ENCODE results near the gene RAB28. TPM values are rescaled to one million over a fixed set of nuclear protein-coding genes. Genes with fewer than 3 reads are reported as not detected.

Gene RAB28
- total RNA-seq, 1 donor from 2014 or later, result 16.2 TPM

GRCh38 chr4:13344216-13344615, 139.9 kb downstream of the RAB28 start:
- Mint-ChIP-seq H3K27me3 (ENCODE audit: unreplicated experiment) (no peaks in the 10 kb centered on the region), H3K4me3 (ENCODE audit: unreplicated experiment) (no peak overlapping the region), H3K27ac (ENCODE audit: unreplicated experiment) (no peak overlapping the region), H3K9me3 (ENCODE audit: unreplicated experiment) (no peaks in the 10 kb centered on the region), H3K4me1 (ENCODE audit: unreplicated experiment) (no peaks in the 10 kb centered on the region), H3K36me3 (ENCODE audit: unreplicated experiment) (no peaks in the 10 kb centered on the region)
- DNase-seq (ENCODE audit: extremely low spot score, unreplicated experiment), result no peak
- TF ChIP-seq CTCF (IDR thresholded peaks at IDR 0.05), result no peak

GRCh38 chr4:13340672-13341071, 143.5 kb downstream of the RAB28 start:
- Mint-ChIP-seq H3K36me3 (ENCODE audit: unreplicated experiment) (no peaks in the 10 kb centered on the region), H3K4me1 (ENCODE audit: unreplicated experiment) (no peaks in the 10 kb centered on the region), H3K9me3 (ENCODE audit: unreplicated experiment) (peaks cover 8% of the 10 kb centered on the region), H3K27ac (ENCODE audit: unreplicated experiment) (no peak overlapping the region), H3K4me3 (ENCODE audit: unreplicated experiment) (no peak overlapping the region), H3K27me3 (ENCODE audit: unreplicated experiment) (no peaks in the 10 kb centered on the region)
- no peak for TF ChIP-seq CTCF (IDR thresholded peaks at IDR 0.05)
- no peak for DNase-seq (ENCODE audit: extremely low spot score, unreplicated experiment)

DNA sequence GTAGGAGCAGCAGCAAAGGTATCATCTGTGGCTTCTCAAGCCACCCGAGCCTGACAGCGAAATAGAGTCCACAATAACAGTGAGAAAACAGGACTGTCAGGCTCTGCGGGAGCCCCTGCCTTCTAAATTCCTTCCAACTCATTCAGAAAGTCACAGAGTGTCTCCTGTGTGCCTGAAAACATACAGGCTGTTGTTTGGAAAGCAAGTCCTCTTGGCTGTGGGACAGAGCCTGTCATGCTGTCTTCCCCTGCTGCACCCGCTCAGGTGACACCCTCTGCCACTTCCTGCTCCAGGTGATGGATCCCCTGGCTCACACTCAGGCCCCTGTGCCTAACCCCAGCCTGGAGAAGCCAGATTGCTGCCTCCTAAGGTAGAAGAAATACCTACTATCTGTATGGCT, 152.3 kb downstream of the RAB28 start:
- H3K4me3 Mint-ChIP-seq (ENCODE audit: unreplicated experiment), result no peak overlapping the region
- H3K27ac Mint-ChIP-seq (ENCODE audit: unreplicated experiment), result no peak overlapping the region
- H3K36me3 Mint-ChIP-seq (ENCODE audit: unreplicated experiment), result no peaks in the 10 kb centered on the region
- H3K9me3 Mint-ChIP-seq (ENCODE audit: unreplicated experiment), result peaks cover 2% of the 10 kb centered on the region
- H3K27me3 Mint-ChIP-seq (ENCODE audit: unreplicated experiment), result no peaks in the 10 kb centered on the region
- H3K4me1 Mint-ChIP-seq (ENCODE audit: unreplicated experiment), result no peaks in the 10 kb centered on the region
- no peak for TF ChIP-seq CTCF (IDR thresholded peaks at IDR 0.05)
- DNase-seq (ENCODE audit: extremely low spot score, unreplicated experiment), result no peak

GRCh38 chr4:13329963-13330362, 154.2 kb downstream of the RAB28 start:
- Mint-ChIP-seq H3K27ac (ENCODE audit: unreplicated experiment) (no peak overlapping the region), H3K27me3 (ENCODE audit: unreplicated experiment) (no peaks in the 10 kb centered on the region), H3K36me3 (ENCODE audit: unreplicated experiment) (no peaks in the 10 kb centered on the region), H3K4me3 (ENCODE audit: unreplicated experiment) (no peak overlapping the region), H3K9me3 (ENCODE audit: unreplicated experiment) (no peaks in the 10 kb centered on the region), H3K4me1 (ENCODE audit: unreplicated experiment) (no peaks in the 10 kb centered on the region)
- TF ChIP-seq CTCF (IDR thresholded peaks at IDR 0.05), result no peak
- DNase-seq (ENCODE audit: extremely low spot score, unreplicated experiment), result no peak

- no peak for DNase-seq (ENCODE audit: extremely low spot score, unreplicated experiment)
These were observed 154.7 kb downstream of the RAB28 start for GRCh38 chr4:13329340-13329850.

More at GRCh38 chr4:13329340-13329850, 154.7 kb downstream of the RAB28 start:
- no peak overlapping the region for H3K27ac Mint-ChIP-seq (ENCODE audit: unreplicated experiment)
- H3K4me1 Mint-ChIP-seq (ENCODE audit: unreplicated experiment), result no peaks in the 10 kb centered on the region
- H3K36me3 Mint-ChIP-seq (ENCODE audit: unreplicated experiment), result no peaks in the 10 kb centered on the region
- no peaks in the 10 kb centered on the region for H3K9me3 Mint-ChIP-seq (ENCODE audit: unreplicated experiment)
- no peak overlapping the region for H3K4me3 Mint-ChIP-seq (ENCODE audit: unreplicated experiment)
- no peak for TF ChIP-seq CTCF (IDR thresholded peaks at IDR 0.05)
- no peaks in the 10 kb centered on the region for H3K27me3 Mint-ChIP-seq (ENCODE audit: unreplicated experiment)

All from osteocyte (in vitro differentiated cells).